NCI-H187 (cell line): ENCODE results near the gene MCRIP2.

ENCODE experiments used
- DNase-seq, 2 experiments: peaks; one replicate each; lab custom pipeline; 2025; lab: John Stamatoyannopoulos, UW

The MCRIP2 gene

DNA sequence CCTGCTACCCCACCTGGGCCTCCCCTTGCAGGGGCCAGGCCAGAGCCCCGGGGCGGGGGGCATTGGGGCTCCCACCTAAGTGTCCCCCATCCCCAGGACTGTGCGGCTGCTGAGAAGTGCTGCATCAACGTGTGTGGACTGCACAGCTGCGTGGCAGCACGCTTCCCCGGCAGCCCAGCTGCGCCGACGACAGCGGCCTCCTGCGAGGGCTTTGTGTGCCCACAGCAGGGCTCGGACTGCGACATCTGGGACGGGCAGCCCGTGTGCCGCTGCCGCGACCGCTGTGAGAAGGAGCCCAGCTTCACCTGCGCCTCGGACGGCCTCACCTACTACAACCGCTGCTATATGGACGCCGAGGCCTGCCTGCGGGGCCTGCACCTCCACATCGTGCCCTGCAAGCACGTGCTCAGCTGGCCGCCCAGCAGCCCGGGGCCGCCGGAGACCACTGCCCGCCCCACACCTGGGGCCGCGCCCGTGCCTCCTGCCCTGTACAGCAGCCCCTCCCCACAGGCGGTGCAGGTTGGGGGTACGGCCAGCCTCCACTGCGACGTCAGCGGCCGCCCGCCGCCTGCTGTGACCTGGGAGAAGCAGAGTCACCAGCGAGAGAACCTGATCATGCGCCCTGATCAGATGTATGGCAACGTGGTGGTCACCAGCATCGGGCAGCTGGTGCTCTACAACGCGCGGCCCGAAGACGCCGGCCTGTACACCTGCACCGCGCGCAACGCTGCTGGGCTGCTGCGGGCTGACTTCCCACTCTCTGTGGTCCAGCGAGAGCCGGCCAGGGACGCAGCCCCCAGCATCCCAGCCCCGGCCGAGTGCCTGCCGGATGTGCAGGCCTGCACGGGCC lies 8.9 kb upstream of the MCRIP2 start:
- no peak for DNase-seq

- no peak for DNase-seq
Measured at GRCh38 chr16:633336-634050, 8.1 kb upstream of the MCRIP2 start.

GRCh38 chr16:634051-634670 lies 7.5 kb upstream of the MCRIP2 start:
- no peak for DNase-seq

DNA sequence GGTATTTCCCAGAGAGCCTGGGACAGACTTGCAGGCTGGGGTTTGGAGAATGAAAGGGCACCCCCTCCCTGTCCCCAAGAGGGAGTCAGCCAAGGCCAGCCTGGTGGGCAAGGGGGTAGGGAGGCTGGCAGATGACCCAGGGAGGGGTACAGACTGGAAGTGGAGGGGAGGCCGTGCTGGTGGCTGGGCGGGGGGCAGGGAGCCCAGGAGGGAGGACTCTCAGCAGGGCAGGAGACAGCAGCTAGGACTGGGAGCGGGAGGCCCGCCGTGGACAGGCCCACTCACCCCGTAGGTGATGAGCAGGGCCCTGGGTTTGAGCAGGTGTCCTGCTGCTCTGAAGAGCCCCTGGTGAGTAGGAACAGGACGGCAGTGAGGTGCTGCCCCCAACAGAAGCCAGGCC lies 6.6 kb upstream of the MCRIP2 start:
- DNase-seq = no peak

DNA sequence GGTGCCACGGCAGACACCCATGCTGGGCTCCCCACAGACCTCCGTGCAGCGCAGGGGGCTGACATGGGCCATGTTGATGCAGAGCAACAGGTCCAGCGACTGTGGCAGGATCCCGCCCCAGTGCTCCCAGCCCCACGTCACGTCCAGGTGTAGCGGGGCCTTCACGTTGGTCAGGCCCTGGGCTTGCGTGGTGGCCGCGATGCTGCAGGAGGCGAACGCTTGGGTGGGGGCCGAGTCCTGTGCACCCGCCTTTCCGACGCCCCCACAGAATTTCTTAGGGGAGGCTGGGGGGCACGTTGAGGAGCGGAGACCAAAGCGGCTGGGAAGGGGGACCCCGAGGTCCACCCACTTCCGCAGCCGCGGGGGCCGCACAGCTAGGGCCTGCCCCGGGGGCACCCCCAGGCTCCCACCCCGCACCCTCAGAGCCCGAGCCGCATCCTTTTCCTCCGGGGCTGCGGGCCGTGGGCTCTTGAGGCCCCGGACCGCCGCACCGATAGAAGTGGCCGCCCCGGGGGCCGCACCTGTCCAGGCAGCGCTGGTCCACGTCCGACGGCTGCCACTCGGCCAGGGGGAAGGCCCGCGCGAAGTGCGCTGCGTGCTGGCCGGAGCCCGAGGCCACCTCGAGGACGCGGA lies 5.9 kb upstream of the MCRIP2 start:
- DNase-seq = no peak

DNA sequence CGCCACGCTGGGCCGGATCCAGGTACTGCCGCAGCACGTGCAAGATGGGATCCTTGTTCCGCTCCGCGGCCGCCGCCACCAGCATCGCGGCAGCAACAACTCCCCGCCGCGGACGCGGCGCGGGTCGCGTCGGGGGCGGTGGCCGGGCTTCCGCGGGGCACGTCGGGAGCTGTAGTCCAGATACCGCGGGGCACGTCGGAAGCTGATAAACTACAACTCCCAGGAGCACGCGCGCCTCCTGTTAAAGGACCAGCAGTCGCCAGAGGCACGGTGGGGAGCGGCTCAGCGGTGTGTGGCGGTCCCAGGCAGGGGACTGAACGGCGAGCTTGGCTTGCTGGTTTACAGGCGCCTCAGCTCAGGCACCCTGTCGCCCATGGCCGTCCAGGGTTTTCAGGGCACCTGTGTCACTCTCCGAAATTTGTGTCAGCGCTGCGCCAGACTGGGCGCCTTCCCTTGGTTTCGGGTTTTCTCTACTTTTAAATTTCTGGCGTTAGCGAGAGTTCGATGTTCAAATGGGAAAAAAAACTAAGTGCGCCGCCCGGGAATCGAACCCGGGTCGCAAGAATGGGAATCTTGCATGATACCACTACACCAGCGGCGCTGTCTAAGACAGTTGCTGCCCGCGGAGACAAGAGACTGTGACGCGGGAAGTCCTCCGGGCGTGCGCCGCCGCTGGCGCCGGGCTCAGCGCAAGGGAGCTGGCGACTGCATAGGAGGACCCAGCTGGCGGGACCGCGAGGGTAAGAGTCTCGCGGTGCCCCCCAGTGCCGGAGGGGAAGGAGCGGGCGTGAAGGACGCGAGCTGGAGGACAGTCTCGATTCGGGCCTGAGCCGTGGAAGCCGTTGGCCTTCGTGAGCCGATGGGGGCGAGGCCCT lies 5.2 kb upstream of the MCRIP2 start, which contains the start of gene METTL26:
Gene METTL26, minus strand, starts transcription at position 100 of the 875 bp plus-strand sequence. Its CDS starts 15 bp downstream, at position 85.
- DNase-seq = peak; percentile 95 to 96

DNA sequence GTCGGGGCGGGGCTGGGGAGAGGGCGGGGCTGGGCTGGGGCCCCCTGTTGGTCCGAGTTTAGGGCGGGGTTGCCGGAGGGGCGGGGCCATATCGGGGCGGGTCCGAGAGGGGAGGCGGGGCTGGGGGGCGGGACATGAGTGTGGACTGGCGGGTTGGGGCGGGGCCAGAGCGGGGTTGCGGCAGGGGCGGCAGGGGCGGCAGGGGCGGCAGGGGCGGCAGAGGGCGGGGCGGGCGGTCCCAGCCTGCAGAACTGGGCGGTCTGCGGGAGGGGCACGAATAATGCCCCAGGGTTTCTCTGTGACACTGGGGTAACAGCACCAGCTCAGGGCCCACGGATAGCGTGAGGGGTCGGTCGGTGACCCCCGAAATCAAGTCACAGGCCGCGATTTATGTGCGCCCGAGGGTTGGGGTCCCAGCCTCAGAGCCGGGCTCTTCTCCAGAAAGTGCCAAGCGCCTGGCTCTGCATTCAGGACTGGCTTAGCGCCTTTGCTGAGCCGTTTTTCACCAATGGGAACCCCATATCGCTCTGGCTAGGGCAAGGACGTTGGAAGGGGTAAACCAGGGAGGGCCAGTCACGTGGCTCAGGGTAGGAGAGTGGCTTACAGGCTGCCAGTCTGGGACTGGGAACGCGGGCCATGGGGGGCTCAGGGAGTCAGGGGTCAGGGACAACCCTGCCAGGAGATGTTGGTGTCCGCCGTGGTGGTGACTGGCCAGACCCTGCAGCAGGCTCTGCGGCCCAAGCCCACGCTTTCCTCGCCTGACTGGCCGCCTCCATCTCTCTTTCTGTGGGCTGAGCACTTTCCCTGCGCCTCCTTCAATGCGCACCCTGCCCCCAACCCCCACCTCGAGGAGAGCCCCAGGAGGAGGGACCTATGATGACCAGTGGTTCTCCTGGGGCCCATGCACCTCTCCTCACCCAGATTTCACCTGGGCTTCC lies 4.3 kb upstream of the MCRIP2 start:
- peak in 1 of 2 experiments; percentile 94 for DNase-seq

- DNase-seq = no peak
Measured at GRCh38 chr16:638034-638543, 3.5 kb upstream of the MCRIP2 start.

- no peak for DNase-seq
Measured at GRCh38 chr16:638836-639235, 2.8 kb upstream of the MCRIP2 start.

DNA sequence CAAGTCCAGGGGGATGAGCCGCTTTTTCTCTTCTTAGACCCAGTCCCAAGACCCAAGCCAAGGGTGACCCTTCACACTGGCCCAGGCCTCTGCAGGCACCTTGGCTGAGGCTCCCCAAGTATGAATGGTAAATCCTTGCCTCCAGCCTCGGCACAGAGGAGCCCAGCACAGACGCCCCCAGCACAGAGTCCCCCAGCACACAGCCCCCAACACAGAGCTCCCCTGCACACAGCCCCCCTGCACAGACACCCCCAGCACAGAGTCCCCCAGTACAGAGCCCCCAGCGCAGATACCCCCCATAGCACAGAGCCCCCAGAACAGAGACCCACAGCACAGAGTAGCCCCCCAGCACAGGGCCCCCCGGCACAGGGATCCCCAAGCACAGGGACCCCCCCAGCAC lies 1.0 kb upstream of the MCRIP2 start:
- DNase-seq = no peak

GRCh38 chr16:642189-643049 lies 791 bp downstream of the MCRIP2 start:
- peak in 1 of 2 experiments; percentile 23 for DNase-seq

- DNase-seq = no peak
Measured at GRCh38 chr16:643050-643368, 1.4 kb downstream of the MCRIP2 start.

DNA sequence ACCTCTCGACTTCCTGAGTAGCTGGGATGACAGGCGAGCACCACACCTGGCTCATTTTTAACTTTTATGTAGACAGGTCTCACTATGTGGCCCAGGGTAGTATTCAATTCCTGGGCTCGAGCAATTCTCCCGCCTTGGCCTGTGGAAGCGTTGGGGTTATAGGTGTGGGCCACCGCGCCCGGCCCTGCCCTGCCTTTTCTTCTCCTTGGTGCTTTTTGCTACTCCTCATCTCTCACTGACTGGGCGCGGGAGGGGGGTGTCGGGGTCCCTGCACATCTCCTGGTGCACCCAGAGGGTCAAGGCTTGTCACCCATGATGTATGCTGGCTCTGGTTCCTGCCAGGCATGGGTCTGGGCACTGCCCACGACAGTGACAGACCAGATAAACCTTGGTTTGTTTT lies 2.9 kb downstream of the MCRIP2 start:
- no peak for DNase-seq

GRCh38 chr16:645852-646678 lies 4.4 kb downstream of the MCRIP2 start:
- no peak for DNase-seq

- no peak for DNase-seq
Measured at GRCh38 chr16:646679-647172, 5.1 kb downstream of the MCRIP2 start.

GRCh38 chr16:647173-647902 lies 5.7 kb downstream of the MCRIP2 start:
- no peak for DNase-seq

DNA sequence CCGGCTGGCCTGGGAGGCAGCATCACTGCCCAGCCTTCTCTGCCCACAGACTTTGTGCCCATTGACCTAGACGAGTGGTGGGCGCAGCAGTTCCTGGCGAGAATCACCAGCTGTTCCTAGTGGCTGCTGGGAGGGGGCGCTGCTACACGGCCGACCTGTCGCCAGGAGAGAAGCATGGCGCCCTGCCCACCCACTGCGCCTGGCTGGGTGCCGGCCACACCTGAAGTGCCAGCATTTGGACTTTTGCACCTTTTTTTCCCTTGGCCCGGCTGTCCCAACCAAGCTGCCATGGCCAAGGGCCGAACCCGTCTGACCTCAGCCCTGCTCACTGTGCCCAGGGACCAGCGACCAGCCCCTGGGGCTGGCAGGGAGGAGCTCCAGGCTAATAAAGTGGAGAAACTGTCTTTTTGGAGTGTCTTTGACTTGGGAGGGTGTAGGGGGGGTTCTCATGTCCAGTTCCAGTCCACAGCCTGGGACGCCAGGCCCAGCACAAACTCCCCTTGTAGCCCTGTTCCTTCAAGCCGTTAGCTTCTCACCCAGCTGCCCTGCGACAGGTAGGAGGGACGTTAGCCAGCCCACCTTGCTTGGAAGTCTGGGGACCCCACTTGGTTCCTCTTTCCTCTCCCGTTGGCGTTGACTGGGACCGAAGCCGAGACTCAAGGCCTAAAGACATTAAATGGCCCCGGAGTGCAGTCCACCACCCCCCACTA lies 6.6 kb downstream of the MCRIP2 start:
- DNase-seq = peak in 1 of 2 experiments; percentile 30
